ENCODE results near the gene PCDHB15.
"Not testable (repeated sequence)": the region's sequence is repeated elsewhere in the genome, so short reads cannot be mapped to it uniquely, and the experiment has no call there.

PCDHB15 gene

DNA sequence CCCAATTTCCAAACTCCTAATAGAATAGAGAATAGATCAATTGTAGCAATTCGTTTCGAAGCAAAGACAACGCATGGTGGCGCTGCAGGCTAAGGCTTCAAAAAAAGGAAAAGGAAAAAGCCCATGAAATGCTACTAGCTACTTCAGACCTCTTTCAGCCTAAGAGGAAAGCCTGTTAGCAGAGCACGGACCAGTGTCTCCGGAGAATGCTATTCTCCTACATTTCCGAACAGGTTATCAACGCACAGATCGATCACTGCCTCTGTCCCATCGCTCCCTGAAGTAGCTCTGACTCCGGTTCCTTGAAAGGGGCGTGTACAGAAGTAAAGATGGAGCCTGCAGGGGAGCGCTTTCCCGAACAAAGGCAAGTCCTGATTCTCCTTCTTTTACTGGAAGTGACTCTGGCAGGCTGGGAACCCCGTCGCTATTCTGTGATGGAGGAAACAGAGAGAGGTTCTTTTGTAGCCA is at the start of gene PCDHB15:
PCDHB15 (plus strand) TSS at position 146 of the 468 bp plus-strand sequence; CDS start at position 330, 184 bp downstream.
- no peak for DNase-seq (ENCODE audit: low read depth)

- no peak for DNase-seq (ENCODE audit: low read depth)
These were observed 48.8 kb upstream of the PCDHB15 start for GRCh38 chr5:141196363-141196762.

DNA sequence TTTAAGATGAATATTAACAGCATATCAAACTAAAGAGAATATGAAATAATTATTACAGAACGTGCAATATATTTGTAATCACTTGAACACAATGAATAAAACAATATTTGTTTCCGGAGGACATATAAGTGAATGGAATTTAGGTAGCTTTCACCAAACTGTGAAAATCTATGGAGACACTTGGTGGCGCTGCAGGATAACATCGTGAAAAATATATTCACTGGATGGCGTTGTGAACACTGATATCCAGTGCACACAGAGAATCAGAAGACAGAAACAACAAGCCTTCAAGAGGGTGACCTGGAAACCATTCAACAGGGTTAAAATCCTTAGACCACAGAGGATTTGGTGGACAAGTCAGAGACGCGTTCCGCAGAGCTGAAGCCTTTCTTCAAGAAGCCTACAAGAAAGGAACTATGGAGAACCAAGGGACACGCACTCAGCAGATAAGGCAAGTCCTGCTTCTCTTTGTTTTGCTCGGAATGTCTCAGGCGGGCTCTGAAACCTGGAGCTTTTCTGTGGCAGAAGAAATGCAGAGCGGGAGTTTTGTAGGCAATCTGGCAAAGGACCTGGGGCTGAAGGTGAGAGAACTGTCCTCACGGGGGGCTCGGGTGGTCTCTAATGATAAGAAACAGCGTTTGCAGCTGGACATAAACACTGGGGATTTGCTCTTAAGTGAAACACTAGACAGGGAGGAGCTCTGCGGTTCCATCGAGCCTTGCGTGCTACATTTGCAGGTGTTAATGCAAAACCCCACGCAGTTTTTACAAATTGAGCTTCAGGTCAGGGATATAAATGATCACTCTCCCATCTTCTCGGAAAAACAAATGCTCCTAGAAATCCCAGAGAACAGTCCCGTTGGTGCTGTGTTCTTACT is 45.6 kb upstream of the PCDHB15 start, which contains the start of gene PCDHB11:
PCDHB11 (plus strand) TSS at position 269 of the 877 bp plus-strand sequence; CDS start at position 417, 148 bp downstream.
- no peak for DNase-seq (ENCODE audit: low read depth)

GRCh38 chr5:141201126-141201525 is 44.1 kb upstream of the PCDHB15 start:
- not testable (repeated sequence) for DNase-seq (ENCODE audit: low read depth)

GRCh38 chr5:141201646-141202045 is 43.5 kb upstream of the PCDHB15 start:
- DNase-seq (ENCODE audit: low read depth): not testable (repeated sequence)

GRCh38 chr5:141208478-141208877 is 36.7 kb upstream of the PCDHB15 start, which contains the start of gene PCDHB12:
TSS of gene PCDHB12 (plus strand) at chr5:141208719. CDS start at chr5:141208908, 189 bp downstream.
- no peak for DNase-seq (ENCODE audit: low read depth)

- DNase-seq (ENCODE audit: low read depth): not testable (repeated sequence)
These were observed 34.9 kb upstream of the PCDHB15 start for GRCh38 chr5:141210281-141210680.

DNA sequence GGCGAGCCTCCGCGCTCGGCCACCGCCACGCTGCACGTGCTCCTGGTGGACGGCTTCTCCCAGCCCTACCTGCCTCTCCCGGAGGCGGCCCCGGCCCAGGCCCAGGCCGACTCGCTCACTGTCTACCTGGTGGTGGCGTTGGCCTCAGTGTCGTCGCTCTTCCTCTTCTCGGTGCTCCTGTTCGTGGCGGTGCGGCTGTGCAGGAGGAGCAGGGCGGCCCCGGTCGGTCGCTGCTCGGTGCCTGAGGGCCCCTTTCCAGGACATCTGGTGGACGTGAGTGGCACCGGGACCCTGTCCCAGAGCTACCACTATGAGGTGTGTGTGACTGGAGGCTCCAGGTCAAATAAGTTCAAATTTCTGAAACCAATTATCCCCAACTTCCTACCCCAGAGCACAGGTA is 34.3 kb upstream of the PCDHB15 start:
- not testable (repeated sequence) for DNase-seq (ENCODE audit: low read depth)

- not testable (repeated sequence) for DNase-seq (ENCODE audit: low read depth)
These were observed 31.4 kb upstream of the PCDHB15 start, which contains the start of gene PCDHB13 for GRCh38 chr5:141213656-141214339. TSS of gene PCDHB13 (plus strand) at chr5:141213919. CDS start at chr5:141214124, 205 bp downstream.

DNA sequence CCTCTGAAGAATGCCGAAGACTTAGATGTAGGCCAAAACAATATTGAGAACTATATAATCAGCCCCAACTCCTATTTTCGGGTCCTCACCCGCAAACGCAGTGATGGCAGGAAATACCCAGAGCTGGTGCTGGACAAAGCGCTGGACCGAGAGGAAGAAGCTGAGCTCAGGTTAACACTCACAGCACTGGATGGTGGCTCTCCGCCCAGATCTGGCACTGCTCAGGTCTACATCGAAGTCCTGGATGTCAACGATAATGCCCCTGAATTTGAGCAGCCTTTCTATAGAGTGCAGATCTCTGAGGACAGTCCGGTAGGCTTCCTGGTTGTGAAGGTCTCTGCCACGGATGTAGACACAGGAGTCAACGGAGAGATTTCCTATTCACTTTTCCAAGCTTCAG is 30.6 kb upstream of the PCDHB15 start:
- not testable (repeated sequence) for DNase-seq (ENCODE audit: low read depth)

DNA sequence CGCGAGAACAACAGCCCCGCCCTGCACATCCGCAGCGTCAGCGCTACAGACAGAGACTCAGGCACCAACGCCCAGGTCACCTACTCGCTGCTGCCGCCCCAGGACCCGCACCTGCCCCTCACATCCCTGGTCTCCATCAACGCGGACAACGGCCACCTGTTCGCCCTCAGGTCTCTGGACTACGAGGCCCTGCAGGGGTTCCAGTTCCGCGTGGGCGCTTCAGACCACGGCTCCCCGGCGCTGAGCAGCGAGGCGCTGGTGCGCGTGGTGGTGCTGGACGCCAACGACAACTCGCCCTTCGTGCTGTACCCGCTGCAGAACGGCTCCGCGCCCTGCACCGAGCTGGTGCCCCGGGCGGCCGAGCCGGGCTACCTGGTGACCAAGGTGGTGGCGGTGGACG is 29.7 kb upstream of the PCDHB15 start:
- DNase-seq (ENCODE audit: low read depth): not testable (repeated sequence)

- not testable (repeated sequence) for DNase-seq (ENCODE audit: low read depth)
These were observed 29.2 kb upstream of the PCDHB15 start for GRCh38 chr5:141216035-141216434.

- DNase-seq (ENCODE audit: low read depth): peak; percentile 4
These were observed 21.9 kb upstream of the PCDHB15 start, which contains the start of gene PCDHB14 for GRCh38 chr5:141223112-141223783. TSS of gene PCDHB14 (plus strand) at chr5:141223343. CDS start at chr5:141223506, 163 bp downstream.

GRCh38 chr5:141224844-141225243 is 20.4 kb upstream of the PCDHB15 start:
- DNase-seq (ENCODE audit: low read depth): not testable (repeated sequence)

- not testable (repeated sequence) for DNase-seq (ENCODE audit: low read depth)
These were observed 19.8 kb upstream of the PCDHB15 start for GRCh38 chr5:141225421-141225820.

GRCh38 chr5:141234109-141234667 is 11.0 kb upstream of the PCDHB15 start:
- DNase-seq (ENCODE audit: low read depth): no peak

- DNase-seq (ENCODE audit: low read depth): not testable (repeated sequence)
These were observed 9.3 kb upstream of the PCDHB15 start for GRCh38 chr5:141235922-141236321.

- no peak for DNase-seq (ENCODE audit: low read depth)
These were observed 8.5 kb upstream of the PCDHB15 start for GRCh38 chr5:141236516-141237313.

DNA sequence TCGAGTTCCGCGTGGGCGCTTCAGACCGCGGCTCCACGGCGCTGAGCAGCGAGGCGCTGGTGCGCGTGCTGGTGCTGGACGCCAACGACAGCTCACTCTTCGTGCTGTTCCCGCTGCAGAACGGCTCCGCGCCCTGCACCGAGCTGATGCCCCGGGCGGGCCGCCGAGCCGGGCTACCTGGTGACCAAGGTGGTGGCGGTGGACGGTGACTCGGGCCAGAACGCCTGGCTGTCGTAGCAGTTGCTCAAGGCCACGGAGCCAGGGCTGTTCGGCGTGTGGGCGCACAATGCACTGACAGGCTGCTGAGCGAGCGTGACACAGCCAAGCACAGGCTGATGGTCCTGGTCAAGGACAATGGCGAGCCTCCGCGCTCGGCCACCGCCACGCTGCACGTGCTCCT is 3.7 kb upstream of the PCDHB15 start:
- DNase-seq (ENCODE audit: low read depth): no peak

DNA sequence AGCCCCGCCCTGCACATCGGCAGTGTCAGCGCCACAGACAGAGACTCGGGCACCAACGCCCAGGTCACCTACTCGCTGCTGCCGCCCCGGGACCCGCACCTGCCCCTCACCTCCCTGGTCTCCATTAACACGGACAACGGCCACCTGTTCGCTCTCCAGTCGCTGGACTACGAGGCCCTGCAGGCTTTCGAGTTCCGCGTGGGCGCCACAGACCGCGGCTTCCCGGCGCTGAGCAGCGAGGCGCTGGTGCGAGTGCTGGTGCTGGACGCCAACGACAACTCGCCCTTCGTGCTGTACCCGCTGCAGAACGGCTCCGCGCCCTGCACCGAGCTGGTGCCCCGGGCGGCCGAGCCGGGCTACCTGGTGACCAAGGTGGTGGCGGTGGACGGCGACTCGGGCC is 1.8 kb downstream of the PCDHB15 start:
- not testable (repeated sequence) for DNase-seq (ENCODE audit: low read depth)

- DNase-seq (ENCODE audit: low read depth): not testable (repeated sequence)
These were observed 2.2 kb downstream of the PCDHB15 start for GRCh38 chr5:141247434-141247833.
